OCI-LY1 (cell line): ENCODE measurements around the gene FHIT.

Experiments
- EZH2 ChIP-seq: fragments of 200-600 bp; sonication (generic), shearing (Covaris generic); IDR thresholded peaks from 2 replicates; pipeline ENCODE4 v1.8.0; 2017; ENCODE audit warnings: borderline replicate concordance, mixed run types, mild to moderate bottlenecking, antibody characterized with exemption, low read length, moderate library complexity, mixed read lengths
- TF ChIP-seq, protein P1 (sequence below): fragments of 200-600 bp; sonication (generic), shearing (Covaris generic); IDR thresholded peaks from 2 replicates; pipeline ENCODE4 v1.5.1; 2017; ENCODE audit warnings: mild to moderate bottlenecking, antibody characterized with exemption, low read length, moderate library complexity, mixed read lengths

DNA sequence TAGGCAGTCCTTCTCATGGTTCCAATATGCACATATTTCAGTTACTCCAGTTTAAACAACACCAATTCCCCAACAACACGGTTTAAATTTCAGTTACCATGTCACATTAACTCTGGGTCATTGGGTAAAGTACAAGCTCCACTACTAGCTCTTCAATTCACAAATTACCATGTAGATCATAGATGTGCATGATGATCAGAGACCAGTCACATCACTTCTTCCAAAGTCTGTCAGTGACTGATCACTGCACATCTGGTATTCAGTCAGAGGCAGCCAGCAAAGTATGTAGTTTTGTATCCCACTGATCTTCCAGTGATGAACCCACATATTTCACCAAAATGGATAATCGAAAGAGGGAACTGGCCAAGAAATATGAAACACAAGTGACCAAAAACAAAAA is 1223.0 kb downstream of the FHIT start:
- TF ChIP-seq, protein P1, sequence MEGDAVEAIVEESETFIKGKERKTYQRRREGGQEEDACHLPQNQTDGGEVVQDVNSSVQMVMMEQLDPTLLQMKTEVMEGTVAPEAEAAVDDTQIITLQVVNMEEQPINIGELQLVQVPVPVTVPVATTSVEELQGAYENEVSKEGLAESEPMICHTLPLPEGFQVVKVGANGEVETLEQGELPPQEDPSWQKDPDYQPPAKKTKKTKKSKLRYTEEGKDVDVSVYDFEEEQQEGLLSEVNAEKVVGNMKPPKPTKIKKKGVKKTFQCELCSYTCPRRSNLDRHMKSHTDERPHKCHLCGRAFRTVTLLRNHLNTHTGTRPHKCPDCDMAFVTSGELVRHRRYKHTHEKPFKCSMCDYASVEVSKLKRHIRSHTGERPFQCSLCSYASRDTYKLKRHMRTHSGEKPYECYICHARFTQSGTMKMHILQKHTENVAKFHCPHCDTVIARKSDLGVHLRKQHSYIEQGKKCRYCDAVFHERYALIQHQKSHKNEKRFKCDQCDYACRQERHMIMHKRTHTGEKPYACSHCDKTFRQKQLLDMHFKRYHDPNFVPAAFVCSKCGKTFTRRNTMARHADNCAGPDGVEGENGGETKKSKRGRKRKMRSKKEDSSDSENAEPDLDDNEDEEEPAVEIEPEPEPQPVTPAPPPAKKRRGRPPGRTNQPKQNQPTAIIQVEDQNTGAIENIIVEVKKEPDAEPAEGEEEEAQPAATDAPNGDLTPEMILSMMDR = no peak
- no peak for TF ChIP-seq EZH2
